Measurements from ENCODE around the gene HORMAD2. TPM values are rescaled to one million over a fixed set of nuclear protein-coding genes. Genes with fewer than 3 reads are reported as not detected.
A peak's percentile ranks its signal among the peaks of the same experiment; 100 is the strongest.
"Not testable (repeated sequence)": the region's sequence is repeated elsewhere in the genome, so short reads cannot be mapped to it uniquely, and the experiment has no call there.

Gene HORMAD2
- total RNA-seq, 4 donors from 2014 or later: not detected

GRCh38 chr22:30197389-30197788, 117.1 kb downstream of the HORMAD2 start:
- no peaks in the 10 kb centered on the region for H3K36me3 ChIP-seq
- DNase-seq (ENCODE audit: low spot score in 2 of 2): no peak
- H3K4me1 ChIP-seq: peaks cover 0 to 34% (median 23%) of the 10 kb centered on the region in 4 donors
- H3K4me3 ChIP-seq: no peak overlapping the region
- no peaks in the 10 kb centered on the region for H3K9me3 ChIP-seq
- no peaks in the 10 kb centered on the region for H3K27me3 ChIP-seq
- TF ChIP-seq EP300 (IDR thresholded peaks at IDR 0.05) (no peak), CTCF (IDR thresholded peaks at IDR 0.05) (no peak)
- peak overlapping the region; percentile 64 to 86 (median 78) for H3K27ac ChIP-seq

GRCh38 chr22:30198152-30198825, 118.0 kb downstream of the HORMAD2 start:
- H3K4me1 ChIP-seq: peaks cover 0 to 42% (median 26%) of the 10 kb centered on the region in 4 donors
- H3K27ac ChIP-seq: no peak overlapping the region
- no peaks in the 10 kb centered on the region for H3K9me3 ChIP-seq
- no peak for DNase-seq (ENCODE audit: low spot score in 2 of 2)
- 93 to 96% methylated on average over 5 of the region's 5 CpGs for WGBS, 2 donors
- no peaks in the 10 kb centered on the region for H3K36me3 ChIP-seq
- H3K4me3 ChIP-seq: no peak overlapping the region
- no peaks in the 10 kb centered on the region for H3K27me3 ChIP-seq
- TF ChIP-seq EP300 (IDR thresholded peaks at IDR 0.05) (no peak), CTCF (IDR thresholded peaks at IDR 0.05) (no peak), POLR2A (IDR thresholded peaks at IDR 0.05) (no peak)

- peaks cover 0 to 46% (median 26%) of the 10 kb centered on the region in 4 donors for H3K4me1 ChIP-seq
- TF ChIP-seq CTCF (IDR thresholded peaks at IDR 0.05): no peak
- no peak for TF ChIP-seq EP300 (IDR thresholded peaks at IDR 0.05)
- TF ChIP-seq POLR2A (IDR thresholded peaks at IDR 0.05): no peak
- H3K4me3 ChIP-seq: no peak overlapping the region
- H3K27ac ChIP-seq: no peak overlapping the region
- H3K36me3 ChIP-seq: no peaks in the 10 kb centered on the region
- no peaks in the 10 kb centered on the region for H3K9me3 ChIP-seq
- DNase-seq (ENCODE audit: low spot score in 2 of 2): no peak
- no peaks in the 10 kb centered on the region for H3K27me3 ChIP-seq
- WGBS, 2 donors: 92 to 94% methylated on average over 4 of the region's 4 CpGs
Measured at GRCh38 chr22:30198921-30199320, 118.7 kb downstream of the HORMAD2 start.

- peaks cover 0 to 58% (median 18%) of the 10 kb centered on the region in 4 donors for H3K4me1 ChIP-seq
- not testable (repeated sequence) for H3K27me3 ChIP-seq; H3K36me3 ChIP-seq; DNase-seq (ENCODE audit: low spot score in 2 of 2); H3K4me3 ChIP-seq; H3K9me3 ChIP-seq; H3K27ac ChIP-seq
- WGBS, 2 donors: 87 to 92% methylated on average over 10 of the region's 10 CpGs
Measured at GRCh38 chr22:30200905-30201304, 120.6 kb downstream of the HORMAD2 start.

- no peak overlapping the region for H3K4me3 ChIP-seq
- no peaks in the 10 kb centered on the region for H3K9me3 ChIP-seq
- no peaks in the 10 kb centered on the region for H3K27me3 ChIP-seq
- WGBS, 2 donors: 69 to 81% methylated on average over 3 of the region's 3 CpGs
- peak overlapping the region in 2 of 4 donors; percentile 37 to 77 for H3K27ac ChIP-seq
- peaks cover 0 to 58% (median 15%) of the 10 kb centered on the region in 4 donors for H3K4me1 ChIP-seq
- H3K36me3 ChIP-seq: no peaks in the 10 kb centered on the region
- TF ChIP-seq POLR2A (IDR thresholded peaks at IDR 0.05) (no peak), CTCF (IDR thresholded peaks at IDR 0.05) (no peak), EP300 (IDR thresholded peaks at IDR 0.05) (no peak)
- no peak for DNase-seq (ENCODE audit: low spot score in 2 of 2)
Measured at GRCh38 chr22:30201945-30202344, 121.7 kb downstream of the HORMAD2 start.

Data from tibial nerve (tissue), 4 donors.